HPDE6-E6E7 (cell line): Measurements from ENCODE around the gene LRRK1.

Experiments used
- DNase-seq: peaks from one replicate; pipeline ENCODE4 v3.0.0; 2011; ENCODE audit warnings: missing footprints; ENCODE audit errors: extremely low spot score

Gene LRRK1

DNA sequence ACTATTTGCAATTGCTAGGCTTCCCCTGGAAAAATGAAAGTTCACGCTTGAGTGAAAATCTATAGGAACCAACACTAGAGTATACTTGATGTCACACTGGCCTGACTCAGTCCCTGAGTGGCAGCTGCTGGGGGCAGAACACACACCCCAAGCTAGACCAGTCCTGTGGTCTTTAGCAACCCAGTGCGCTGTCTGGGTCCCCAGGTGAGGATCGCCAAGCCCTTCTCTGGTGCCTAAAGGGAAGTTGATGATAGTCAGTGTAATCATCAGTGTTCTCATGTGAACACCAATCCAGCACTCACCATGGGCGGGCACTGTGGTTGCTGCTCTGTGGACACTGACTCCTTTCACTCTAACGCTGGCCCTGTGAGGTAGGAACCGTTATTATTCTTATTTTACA lies 28.3 kb upstream of the LRRK1 start:
- DNase-seq: no peak

- DNase-seq: no peak
Measured at GRCh38 chr15:100891307-100892012, 27.7 kb upstream of the LRRK1 start.

GRCh38 chr15:100892013-100892355 lies 27.2 kb upstream of the LRRK1 start:
- DNase-seq: no peak

DNA sequence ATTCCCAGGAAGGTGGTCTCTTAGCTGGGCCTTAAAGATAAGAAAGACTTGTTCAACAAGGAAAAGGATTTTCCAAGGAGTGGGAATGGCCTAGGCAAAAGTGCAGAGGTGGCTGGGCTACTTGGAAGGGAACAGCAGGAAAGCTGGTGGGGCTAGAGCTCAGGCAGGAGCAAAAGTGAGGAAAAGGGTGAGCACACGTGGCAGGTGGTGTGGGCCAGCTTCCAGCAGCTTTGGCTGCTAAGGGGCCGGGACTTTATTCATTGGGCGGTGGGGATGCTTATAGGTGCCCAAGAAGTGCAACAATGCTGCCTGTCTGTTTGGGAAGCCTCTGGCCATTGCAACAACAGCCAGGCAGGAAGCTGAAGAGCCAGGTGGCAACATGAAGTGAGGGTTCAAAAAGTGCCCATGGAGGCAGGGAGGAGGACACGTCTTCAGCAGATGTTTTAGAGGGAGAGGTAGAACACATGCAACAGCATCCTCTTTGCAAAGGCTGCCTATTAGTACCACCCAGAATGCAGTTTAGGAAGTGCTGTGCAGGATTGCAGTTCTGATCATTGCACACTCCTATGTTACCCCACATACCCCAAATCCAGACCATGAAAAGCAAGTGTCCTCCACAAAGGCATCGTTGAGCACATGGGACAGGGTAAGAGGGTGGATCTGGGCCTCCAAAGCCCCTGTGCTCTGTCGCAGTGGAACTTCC lies 25.7 kb upstream of the LRRK1 start:
- DNase-seq: no peak

- DNase-seq: no peak
Measured at GRCh38 chr15:100893964-100894295, 25.2 kb upstream of the LRRK1 start.

DNA sequence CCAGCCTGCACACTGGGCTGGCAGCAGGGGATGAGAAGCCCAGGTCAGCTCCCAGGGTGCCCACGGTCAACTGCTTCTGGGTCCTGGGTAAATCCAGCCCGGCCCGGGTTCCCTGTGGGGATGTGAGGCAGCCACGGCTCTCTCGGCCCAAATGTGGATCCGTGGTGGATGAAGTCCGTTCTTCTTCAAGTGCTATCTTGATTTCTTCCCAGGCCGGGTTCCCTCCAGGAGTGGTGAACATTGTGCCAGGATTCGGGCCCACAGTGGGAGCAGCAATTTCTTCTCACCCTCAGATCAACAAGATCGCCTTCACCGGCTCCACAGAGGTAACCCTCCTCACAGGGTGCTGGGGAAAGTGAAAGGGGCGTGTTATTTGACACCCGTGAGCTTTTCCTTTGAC lies 23.4 kb upstream of the LRRK1 start:
- DNase-seq: no peak

DNA sequence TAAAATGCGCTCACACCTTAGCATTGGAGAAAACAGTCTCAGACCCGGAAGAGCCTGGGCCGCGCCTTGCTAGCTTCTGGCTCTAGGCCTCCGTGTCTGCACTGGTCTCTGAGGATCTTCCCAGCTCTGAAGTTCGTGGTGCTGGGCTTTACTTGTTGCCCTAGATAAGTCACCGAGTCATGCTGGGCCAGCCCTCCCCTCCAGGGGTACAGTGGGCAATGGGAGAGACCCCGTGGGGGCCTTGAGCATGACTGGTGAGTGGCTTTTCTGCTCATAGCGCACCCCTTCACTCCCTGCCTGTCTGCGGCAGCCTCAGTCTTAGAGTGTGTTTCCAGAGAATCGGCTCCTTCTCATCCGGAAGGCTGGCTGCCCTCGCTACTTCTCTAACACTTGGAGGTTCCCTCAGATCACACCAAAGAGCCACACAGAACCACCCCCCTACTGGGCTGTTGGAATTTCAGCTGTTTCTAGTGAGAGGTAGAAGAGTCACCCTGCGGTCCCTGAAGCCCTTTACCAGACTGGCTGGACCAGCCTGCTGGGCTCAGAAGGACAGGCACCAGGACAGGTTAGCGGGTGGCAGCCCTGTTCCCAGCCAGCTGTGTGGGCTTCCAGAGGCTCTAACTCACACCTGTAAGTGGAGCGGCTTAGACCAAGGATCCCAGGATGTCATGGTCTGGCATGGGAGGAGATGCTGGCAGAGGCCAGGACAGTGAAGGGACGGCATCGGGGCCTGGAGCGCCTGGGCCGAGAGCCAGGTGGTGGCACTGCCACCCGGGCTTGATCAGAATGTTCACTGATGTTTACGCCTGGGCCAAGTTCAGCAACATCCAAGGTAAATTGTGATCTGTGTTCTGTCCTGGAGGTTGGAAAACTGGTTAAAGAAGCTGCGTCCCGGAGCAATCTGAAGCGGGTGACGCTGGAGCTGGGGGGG lies 21.7 kb upstream of the LRRK1 start:
- no peak for DNase-seq

DNA sequence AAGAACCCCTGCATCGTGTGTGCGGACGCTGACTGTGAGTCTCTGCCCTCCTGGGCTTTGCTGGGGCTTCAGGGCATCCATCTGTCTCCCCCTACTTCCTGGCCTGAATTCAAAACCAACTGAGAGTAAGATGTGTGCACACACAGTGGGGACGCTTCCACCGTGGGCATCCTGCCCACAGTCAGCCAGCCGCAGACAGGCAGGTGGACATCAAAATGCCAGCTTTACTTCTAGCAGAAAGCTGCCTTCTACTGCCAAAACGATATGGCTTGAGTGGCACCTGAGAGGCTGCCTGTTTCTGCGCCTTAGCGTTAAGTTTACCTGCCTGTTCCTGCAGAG lies 21.0 kb upstream of the LRRK1 start:
- no peak for DNase-seq

GRCh38 chr15:100898661-100899462 lies 20.3 kb upstream of the LRRK1 start:
- no peak for DNase-seq

- DNase-seq: no peak
Measured at GRCh38 chr15:100899601-100900000, 19.6 kb upstream of the LRRK1 start.

DNA sequence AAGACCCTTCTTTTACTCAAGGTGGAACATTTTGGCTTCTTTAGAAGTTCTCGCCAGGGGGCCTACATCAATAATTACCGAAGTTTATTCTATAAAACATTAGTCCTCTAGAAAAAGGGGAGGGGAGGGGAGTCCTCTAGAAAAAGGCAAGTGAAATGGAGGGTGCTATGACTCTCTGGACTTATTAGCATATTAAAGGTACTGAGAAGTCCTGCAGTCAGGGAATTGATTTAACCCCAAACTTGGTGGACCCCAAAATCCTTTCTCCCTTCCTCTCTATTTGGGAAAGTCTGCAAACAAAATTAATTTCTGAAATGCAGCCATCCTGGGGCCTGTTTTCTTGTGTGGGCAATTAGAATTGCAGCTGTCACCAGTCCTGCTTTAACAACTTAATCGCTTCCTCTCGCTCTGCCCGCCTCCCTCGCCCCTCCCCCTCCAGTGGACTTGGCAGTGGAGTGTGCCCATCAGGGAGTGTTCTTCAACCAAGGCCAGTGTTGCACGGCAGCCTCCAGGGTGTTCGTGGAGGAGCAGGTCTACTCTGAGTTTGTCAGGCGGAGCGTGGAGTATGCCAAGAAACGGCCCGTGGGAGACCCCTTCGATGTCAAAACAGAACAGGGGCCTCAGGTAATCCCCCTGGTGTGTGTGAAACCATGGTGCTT lies 18.9 kb upstream of the LRRK1 start:
- no peak for DNase-seq

DNA sequence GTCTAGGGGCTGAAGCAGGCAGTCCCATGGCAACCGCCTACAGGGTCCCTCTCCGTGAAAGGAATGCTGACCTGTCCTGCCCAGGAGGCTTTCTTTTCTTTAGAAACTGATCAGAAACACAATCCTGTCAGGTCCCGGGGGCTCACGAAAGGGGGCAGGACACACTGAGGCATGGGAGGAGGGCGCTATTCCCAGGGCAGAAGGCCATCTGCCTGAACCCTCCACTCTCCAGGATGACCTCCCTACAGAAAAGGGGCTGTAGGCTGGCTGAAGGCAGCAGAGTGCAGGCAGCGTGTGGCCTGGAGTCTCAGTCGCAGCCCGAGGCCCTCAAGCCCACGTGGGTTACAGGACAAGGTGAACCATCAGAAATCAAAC lies 18.4 kb upstream of the LRRK1 start:
- DNase-seq: no peak

GRCh38 chr15:100901296-100901695 lies 17.9 kb upstream of the LRRK1 start:
- no peak for DNase-seq

- DNase-seq: no peak
Measured at GRCh38 chr15:100901702-100902435, 17.3 kb upstream of the LRRK1 start.

- no peak for DNase-seq
Measured at GRCh38 chr15:100902436-100903167, 16.6 kb upstream of the LRRK1 start.

DNA sequence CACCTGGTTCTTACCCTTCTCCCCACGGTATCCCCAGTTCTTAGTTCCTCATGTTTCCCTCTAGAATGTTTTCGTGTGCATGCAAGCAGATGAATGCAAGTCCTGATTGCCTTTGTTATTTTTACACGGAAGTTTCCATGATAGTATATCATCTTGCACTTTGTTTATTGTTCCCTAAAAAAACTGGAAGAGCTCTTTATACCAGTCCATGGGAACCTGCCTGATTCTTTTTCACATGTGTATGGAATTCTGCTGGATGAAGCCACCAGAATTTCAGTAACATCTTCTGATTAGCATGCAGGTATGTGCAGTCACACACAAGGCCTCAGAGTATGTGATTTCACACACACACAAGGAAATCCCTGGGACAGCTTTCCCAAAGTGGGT lies 16.0 kb upstream of the LRRK1 start:
- DNase-seq: no peak

DNA sequence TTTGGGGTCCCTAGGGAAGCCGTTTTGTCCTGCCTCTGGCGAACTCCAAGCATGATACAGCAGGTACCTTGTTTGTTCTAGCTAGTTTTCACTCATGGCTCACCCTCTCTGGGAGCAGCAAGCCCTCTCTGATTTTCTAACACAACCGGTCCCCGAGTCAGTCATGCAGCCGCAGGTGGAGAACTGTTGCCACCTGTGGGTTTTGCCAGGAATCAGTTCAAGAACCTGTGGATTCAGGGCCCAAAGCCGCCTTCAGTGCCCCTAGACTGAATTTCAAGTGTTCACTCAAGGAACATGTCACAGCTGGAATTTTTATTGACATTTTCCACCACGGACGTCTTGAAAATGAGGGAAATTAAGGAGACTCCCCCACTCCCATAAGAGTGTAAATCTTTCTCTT lies 13.3 kb upstream of the LRRK1 start:
- DNase-seq: no peak

DNA sequence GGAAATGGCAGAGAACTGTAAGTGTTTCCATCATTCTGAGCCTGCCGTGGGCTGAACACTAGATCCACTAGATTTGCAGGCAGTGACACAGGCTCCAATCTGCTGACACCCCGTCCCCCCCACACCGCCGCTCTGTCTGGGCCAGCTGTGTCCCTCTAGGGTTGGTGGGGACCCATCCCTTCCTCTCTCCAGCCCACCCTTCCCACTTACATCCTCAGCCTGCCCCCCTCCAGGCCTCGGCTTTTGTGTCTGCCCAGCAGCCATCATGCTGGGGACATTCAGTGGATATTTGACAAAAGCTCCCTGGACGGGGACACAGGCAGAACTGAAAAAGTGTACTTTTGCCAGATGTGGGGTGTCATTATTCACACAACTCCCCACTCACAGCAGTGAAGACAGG lies 10.7 kb upstream of the LRRK1 start:
- DNase-seq: no peak

DNA sequence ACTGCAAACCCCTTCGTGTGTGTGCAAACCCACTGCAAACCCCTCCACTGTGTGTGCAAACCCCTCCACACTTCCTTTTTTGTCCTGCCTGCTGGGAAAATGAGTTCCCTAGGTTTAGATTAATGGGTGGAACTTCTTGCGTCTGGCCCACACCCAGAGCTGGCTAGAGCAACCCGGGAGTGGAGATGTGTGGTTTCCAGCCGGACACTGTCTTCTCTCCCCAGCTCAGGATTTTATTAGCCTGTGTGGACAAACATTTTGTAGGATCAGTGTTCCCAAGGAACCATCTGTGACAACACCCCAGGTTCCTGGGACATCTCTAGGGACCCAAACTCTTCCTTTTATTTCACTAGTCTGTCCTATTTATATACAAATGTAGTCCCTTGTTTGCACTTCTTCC lies 9.6 kb upstream of the LRRK1 start:
- no peak for DNase-seq
